GM18868 (cell line): Measurements from ENCODE around the gene DHX30.
"Not testable (repeated sequence)": the region's sequence is repeated elsewhere in the genome, so short reads cannot be mapped to it uniquely, and the experiment has no call there.

Source experiments
- ATAC-seq: cut with Tn5 transposase; IDR thresholded peaks from one replicate; pipeline ENCODE4 v1.9.1; 2021; ENCODE audit warnings: mild to moderate bottlenecking, moderate library complexity; ENCODE audit not compliant: unreplicated experiment

The DHX30 gene

GRCh38 chr3:47882338-47882737, 79.4 kb downstream of the DHX30 start:
- no peak for ATAC-seq

- ATAC-seq, result no peak
Measured at GRCh38 chr3:47884603-47885002, 81.7 kb downstream of the DHX30 start.

DNA sequence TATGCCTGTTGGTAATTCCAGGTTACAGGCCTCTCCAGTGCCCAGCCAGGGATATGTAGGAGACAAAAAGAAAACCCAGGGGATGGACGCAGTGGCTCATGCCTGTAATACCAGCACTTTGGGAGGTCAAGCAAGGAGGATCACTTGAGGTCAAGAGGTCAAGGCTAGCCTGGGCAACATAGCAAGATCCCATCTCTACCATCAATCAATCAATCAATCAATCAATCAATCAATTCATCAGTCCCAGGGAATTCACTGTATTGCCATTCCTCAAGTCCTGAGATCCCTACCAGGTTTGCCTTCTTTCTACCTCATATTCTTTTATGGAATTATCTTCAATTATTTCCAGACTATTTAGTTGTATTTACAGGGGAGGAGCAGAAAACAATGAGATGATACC, 82.2 kb downstream of the DHX30 start:
- ATAC-seq, result no peak

GRCh38 chr3:47887991-47888390, 85.1 kb downstream of the DHX30 start:
- not testable (repeated sequence) for ATAC-seq

GRCh38 chr3:47888986-47889757, 86.2 kb downstream of the DHX30 start:
- ATAC-seq, result no peak

GRCh38 chr3:47890126-47890827, 87.3 kb downstream of the DHX30 start:
- ATAC-seq, result no peak

- no peak for ATAC-seq
Measured at GRCh38 chr3:47890828-47891612, 88.1 kb downstream of the DHX30 start.

GRCh38 chr3:47891613-47892005, 88.7 kb downstream of the DHX30 start:
- ATAC-seq, result no peak

DNA sequence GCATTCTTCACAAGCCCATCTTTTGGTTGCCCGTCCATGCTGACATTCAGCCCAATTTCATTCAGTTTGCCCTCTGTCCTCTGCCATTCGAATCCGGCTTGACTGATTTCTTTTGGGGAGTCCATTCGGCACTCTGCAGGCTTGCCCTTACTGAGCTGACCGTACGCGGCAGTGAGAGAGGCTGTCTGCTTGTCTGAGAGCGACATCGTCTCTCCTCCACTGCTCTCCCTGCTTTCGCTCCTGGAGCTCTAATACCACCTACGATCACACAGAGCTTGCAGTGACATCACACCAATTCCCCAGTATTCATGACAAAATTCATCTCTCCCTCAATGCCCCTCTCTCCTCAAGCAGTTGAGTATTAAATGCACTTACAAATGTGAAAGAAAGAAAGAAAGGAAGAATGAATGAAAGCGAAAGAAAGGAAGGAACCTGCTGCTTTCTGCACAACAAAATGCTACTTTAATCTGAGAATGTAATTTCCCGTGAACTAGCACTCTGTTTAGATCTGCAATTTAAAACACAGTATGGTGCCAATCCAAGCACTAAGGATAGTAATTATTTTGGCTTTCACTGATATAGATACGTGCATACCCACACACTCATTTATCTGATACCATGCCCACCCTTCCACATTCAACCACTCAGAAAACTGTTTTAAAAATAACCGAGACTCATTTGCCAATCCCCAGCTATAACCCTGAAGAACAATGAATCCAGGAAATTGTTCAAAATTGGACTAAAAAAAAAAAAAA, 89.5 kb downstream of the DHX30 start:
- ATAC-seq, result no peak

DNA sequence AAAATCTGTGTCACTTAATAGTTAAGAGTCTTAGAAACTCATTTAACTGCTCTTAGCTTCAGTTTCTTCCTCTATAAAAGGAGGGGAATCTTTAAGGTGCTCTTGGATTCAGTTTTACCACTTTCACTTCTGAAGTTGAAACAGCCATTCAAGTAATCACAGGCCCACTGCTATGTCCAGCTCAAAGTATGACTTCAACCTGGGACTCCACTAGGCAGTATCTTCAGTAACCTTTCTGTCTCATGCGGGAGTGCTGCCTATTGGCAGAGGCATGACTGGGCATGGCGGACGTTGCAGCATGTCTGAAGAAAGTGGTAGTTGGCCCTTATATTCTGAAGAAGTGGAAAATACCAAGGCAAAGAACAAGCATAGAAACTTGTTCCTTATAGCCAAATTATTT, 92.3 kb downstream of the DHX30 start:
- no peak for ATAC-seq

GRCh38 chr3:47896736-47897135, 93.8 kb downstream of the DHX30 start:
- no peak for ATAC-seq

DNA sequence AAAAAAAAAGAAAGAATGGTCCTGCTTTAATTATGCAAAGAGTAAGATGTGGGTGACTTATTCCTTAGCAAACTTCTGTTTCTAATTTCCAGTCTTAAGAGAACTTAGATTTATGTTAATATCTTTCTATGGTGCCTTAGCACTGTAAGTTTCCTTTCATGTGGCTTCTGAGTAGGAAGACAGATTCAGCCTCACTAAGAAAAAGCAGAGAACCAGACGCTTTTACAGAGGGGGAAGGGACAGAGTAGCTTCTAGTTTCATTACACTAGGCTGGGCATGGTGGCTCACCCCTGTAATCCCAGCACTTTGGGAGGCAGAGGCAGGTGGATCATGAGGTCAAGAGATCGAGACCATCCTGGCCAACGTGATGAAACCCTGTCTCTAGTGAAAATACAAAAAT, 95.0 kb downstream of the DHX30 start:
- no peak for ATAC-seq

DNA sequence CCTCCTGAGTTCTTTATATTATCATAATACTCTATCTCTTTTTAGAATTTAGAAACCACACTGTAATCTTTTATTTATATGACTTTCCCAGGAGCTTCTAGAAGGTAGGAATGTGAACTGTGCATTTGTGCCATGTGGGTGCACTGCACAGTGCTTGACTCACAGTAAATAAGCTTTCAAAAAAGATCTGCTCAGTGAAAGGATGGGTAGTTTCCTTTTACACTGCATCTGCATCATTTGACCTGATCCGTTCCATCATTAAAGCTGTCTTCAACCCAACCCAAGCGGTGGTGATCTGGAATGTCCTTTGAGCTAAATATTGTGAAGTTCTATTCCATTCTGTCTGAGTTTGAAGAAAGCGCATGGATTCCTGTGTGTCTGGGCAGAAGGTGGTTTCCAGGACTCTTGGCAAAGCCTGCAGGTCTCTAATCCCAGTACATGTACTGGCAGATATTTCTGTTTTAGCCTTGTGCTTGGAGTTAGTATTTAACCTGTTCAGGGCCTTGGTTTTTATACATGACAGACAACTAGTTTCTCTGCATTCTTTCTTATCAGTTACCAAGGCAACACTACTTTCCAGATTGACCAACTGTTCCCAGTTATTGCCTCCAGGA, 96.7 kb downstream of the DHX30 start:
- ATAC-seq, result no peak
